GM19193 (cell line): ENCODE results near the gene EFR3B.

Experiments used
- POLR2A ChIP-seq: IDR thresholded peaks from 4 replicates; pipeline ENCODE4 v1.6.1; 2011; ENCODE audit not compliant: insufficient read depth, insufficient read length; ENCODE audit errors: extremely low read depth

The EFR3B gene

GRCh38 chr2:25026008-25026530 is 15.8 kb upstream of the EFR3B start:
- no peak for TF ChIP-seq POLR2A

- no peak for TF ChIP-seq POLR2A
Measured at GRCh38 chr2:25029183-25029554, 12.7 kb upstream of the EFR3B start.

GRCh38 chr2:25030702-25031101 is 11.2 kb upstream of the EFR3B start:
- TF ChIP-seq POLR2A: no peak

DNA sequence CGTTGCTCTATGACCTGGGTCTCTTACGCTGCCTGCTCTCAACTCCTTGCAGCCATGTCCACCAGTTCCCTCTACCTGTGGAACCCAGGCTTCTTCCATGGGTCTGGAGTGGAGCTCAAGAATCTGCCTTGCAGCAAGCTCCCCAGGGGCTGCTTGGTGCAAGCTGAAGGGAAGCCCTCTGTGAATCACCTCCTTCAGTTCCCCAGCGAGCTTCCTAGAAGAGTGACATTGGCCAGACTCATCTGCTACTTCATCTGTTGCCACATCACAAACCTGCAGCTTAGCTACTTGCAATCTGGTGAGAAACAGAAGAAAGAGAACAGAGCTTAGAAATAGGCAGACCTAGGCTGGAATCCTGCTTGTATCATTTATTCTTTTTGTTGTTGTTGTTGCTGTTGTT is 9.8 kb upstream of the EFR3B start:
- TF ChIP-seq POLR2A: no peak

DNA sequence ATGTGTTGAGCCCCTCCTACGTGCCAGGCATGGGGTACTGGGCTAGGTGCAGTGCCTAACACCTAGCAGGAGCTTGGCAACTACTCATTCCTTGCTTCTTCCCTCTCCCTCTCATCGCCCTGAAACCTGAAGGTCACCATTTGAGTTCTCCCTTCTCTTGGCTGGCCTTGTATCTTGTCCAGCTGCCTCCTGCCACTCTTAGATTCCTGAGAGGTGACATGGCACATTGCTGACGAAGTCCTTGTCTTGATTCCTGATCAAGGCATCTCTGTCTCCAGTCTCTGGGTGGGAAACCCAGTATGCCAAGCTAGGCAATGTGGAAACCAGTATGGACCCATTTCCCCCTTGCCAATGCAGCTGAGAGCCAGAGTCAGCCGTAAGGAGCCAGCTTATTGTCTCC is 9.0 kb upstream of the EFR3B start:
- no peak for TF ChIP-seq POLR2A

DNA sequence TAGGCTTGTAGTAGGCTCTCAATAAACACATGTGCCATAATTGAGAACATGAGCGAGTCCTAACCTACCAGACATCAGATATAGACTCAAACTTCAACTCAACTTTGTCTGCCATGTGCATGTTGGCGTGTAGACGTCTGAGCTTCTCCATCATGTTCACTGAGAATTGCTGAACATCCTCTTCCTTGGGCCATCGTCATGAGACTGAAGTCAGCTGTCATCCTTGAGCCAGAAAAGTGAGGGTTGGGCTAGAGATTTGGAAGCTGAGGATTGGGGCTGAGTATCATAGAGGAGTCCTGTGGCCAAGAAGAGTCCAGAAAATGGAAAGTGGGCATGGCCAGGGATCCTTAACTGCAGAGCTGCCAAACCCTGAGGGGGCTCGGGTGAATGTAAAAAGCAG is 7.8 kb upstream of the EFR3B start:
- no peak for TF ChIP-seq POLR2A

GRCh38 chr2:25035537-25036220 is 6.2 kb upstream of the EFR3B start:
- TF ChIP-seq POLR2A: no peak

DNA sequence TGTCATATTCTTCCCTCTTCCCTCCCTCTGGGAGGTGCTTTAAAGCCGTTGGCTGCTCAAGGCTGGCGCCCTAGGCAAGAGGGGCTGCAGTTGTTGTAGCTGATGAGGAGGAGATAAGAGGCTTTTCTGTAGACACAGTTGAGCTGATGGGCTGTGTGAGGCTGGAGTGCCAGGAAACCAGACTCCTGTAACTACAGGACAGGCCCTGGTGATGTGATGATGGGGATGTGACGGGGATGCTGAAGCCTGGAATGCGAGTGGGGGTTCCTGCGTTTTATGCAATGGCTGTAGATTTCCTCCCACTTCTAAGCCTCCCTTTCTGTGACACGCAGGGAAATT is 5.7 kb upstream of the EFR3B start:
- no peak for TF ChIP-seq POLR2A

GRCh38 chr2:25039126-25039525 is 2.8 kb upstream of the EFR3B start:
- TF ChIP-seq POLR2A: no peak

DNA sequence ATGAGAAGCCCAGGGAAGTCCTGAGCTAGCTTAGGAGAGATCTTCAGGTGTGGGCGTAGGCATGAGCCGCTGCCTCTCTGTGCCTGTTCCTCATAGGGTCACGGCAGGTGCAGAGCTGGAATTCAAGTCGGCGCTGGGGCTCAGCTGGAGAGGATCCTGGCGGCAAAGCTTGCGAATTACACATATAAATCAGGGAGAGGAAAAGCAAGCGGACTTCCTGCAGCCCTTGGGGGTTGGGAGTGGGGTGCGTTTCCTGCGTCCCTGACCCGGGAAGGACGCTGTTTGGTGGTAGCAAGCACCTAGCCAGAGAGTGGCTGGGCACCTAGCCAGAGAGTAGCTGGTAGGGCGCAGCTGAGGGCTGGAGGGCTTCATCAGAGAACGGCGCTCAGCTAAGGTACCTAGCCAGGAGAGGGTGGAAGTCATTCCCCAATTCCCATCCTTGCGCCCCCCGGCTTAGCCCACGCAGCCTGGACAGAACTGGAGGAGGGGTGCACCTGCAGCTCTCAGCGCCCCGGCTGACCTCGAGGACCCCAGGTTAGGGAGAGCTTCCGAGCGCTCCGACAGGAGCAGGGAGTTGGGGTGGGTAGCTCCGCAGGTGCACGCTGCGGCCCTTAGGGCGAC is 459 bp upstream of the EFR3B start:
- TF ChIP-seq POLR2A: no peak

- no peak for TF ChIP-seq POLR2A
Measured at GRCh38 chr2:25042321-25043240, 705 bp downstream of the EFR3B start.

GRCh38 chr2:25043241-25043867 is 1.5 kb downstream of the EFR3B start:
- TF ChIP-seq POLR2A: no peak

GRCh38 chr2:25044011-25044410 is 2.1 kb downstream of the EFR3B start:
- TF ChIP-seq POLR2A: no peak

GRCh38 chr2:25044990-25045389 is 3.1 kb downstream of the EFR3B start:
- no peak for TF ChIP-seq POLR2A

DNA sequence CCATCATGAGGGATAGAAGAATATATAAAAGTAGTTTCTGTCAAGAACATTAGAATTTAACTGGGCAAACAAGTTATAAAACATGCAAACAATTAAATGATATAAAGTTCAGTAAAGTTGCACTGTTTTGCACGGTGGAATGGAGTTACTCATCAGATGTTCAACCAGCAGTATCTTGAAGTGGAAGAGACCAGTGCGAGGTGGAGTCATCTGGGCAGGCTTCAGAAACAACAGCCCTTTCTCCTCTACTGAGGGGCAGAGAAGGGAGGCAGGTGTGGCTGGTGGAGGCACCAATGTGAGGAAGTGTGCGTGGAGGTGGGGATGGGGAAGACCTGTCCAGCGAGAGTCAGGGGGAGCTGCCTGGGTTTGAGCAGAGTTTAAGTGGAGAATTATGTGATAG is 7.5 kb downstream of the EFR3B start:
- TF ChIP-seq POLR2A: no peak
